Neural cell (in vitro differentiated cells): Measurements from ENCODE around the gene MRPL22.

Experiments
- CTCF ChIP-seq: fragments of 450-650 bp; IDR thresholded peaks from 2 replicates; pipeline ENCODE4 v1.5.1; 2014; ENCODE audit warnings: antibody characterized with exemption, mild to moderate bottlenecking, moderate library complexity; ENCODE audit not compliant: poor library complexity, severe bottlenecking
- RAD21 ChIP-seq: fragments of 450-650 bp; conservative IDR thresholded peaks from 2 replicates; pipeline ENCODE4 v1.6.1; 2014; ENCODE audit warnings: antibody characterized with exemption, mild to moderate bottlenecking, moderate library complexity

- no peak for TF ChIP-seq CTCF
- no peak for TF ChIP-seq RAD21
These were observed 36.5 kb downstream of the MRPL22 start for GRCh38 chr5:154977409-154977808.
